ENCODE measurements around the gene STXBP4.
A peak's percentile ranks its signal among the peaks of the same experiment; 100 is the strongest.

The STXBP4 gene

DNA sequence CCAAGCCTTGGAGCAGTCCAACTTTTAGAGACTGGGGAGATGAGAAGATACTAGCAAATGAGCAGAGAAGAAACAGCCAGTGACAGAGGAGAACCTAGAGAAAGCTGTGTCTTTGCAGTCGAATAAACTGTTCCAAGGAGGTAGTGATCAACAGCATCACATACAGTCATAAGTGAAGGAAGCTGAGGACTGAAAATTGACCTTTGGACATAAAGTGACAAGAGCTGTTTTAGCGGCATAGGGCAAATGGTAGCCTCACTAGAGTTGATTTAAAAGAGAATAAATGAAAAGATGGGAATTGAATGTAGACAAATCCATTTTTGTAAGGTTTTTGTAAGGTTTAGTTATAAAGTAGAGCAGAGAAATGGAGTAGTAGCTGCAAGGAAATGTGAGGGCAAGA lies 165.0 kb downstream of the STXBP4 start:
- no peak for DNase-seq

DNA sequence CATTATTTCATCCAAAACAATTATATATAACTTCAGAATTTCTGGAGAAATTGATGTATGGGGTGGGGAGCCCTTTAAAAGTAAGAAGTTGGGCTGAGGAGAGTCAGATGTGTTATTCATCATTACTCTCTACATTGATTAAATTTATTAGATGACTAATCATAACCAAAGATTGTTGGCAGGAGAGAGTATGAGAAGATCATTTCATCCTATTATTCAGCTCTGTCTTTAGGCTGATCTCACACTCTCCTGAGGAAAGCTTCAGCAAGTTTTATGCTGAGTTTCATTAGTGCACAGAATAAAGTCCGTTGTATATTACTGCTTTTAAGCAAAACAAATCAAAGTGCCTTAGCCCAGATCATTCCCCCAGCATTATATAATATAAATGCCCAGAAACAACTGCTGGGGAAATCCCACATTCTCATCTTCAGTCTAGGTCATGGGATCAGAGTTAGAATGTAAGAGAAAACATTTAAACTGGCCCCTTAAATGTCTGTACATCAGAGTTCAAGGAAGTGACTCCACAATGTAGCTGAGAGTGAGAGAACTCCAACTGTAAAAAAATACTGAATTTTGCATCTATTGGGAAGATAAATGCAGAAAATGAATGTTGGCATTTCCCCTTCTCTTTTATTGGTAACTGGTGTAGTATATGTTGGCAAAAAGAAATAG lies 166.1 kb downstream of the STXBP4 start:
- DNase-seq, result no peak

DNA sequence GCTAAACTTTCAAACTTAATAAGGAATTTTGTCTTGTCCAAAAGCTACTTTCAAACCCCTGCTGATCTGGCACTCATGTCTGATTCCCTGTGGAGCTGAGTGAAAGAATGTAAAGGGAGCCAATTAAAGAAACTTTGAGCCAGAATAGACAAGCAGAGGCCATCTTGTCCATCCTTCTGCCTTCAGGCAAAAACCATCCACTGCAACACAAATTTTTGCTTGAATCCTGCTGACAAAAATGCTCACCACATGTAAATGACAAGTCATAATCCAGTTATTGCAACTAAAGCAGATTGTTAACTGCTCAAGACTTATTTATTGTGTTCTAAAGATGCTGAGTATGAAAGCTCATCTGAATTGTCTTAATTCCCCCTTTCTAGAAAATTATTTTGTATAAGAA lies 172.2 kb downstream of the STXBP4 start:
- no peak for DNase-seq

DNA sequence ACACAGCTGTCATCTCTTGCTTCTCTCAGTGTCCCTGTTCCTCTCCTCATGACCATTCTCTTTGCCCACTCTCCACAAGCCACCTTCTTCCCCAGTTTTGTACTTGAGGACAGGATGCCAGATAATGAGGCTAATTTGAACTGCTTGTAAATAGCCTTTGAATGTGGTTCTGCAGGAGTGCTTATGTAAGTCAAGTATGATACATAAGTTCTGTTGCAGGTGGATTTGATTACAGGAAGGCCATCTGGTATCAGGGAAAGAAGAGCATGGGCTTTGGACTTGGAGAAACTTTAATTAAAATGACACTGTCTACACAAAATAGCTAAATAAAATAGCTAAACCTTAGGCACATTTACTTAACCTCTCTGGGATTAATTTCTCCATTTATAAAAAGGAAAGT lies 176.0 kb downstream of the STXBP4 start:
- no peak for DNase-seq

DNA sequence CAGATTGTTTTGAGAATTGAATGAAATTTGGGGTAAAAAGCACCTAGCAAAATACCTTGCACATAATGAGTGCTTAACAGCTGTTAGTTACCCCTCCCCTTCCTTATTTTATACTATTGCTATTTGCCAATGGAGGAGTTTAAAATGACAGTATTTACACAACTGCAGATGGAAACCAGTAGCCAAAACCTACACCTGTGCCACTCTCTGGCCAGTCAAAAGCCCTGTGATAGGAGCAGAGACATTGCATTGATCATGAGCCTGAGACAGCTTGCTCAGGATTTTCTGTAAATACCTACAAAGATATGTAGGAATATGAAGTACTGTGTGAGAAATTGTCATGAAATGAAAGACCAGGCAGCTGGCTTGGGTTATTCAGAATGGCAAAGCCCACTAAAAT lies 180.9 kb downstream of the STXBP4 start:
- DNase-seq, result no peak

GRCh38 chr17:55152236-55152635 lies 183.7 kb downstream of the STXBP4 start:
- DNase-seq, result no peak

DNA sequence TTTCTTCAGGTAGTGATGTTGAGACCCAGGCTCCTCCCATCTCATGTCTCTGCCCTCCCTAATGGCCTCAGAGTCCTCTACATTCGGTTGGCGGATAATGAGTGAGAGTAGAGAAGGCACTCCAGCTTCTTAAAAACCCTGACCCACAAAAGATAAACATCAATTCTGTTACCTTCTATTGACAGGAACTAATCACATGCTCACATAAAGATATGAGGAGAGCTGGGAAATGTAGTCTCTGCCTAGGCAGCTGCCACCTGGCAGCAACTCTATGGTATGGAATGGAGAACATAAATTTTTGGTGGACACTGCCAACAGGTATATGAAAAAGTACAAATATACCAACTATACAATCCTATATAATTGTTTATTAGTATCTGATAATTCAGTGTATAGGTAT lies 185.5 kb downstream of the STXBP4 start:
- DNase-seq, result no peak

DNA sequence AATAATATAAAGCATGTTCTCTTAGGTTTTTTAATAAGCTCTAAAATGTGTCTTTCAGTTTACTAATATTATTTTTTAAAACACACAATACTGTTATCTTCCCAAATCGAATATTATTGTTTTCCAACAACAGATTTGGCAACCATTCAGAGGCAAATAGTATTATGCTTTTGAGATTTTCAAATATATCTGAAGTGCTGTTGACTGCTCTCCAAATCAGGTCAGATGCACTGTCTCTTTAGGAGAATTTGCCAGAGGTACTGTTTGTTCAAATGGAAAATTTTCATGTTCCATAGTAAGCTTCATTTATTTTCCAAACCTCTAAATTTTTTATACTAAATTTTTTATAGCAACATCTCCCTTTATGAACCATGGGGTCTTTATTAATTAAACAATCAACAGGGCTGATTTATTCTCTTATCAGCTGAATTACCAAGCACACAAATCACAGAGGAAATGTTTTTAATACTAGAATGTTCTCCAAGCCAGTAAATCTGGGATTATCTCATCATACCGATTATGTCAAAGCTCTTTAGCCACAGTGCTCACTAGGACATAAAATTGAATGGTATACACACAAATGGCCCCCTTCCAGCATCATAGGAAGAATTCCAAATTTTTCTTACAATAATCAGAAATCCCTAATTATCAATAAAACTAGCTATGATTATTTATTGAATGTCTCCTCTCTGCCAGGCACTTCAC lies 187.4 kb downstream of the STXBP4 start:
- DNase-seq, result peak in 1 of 2 experiments; percentile 16

GRCh38 chr17:55157165-55157564 lies 188.6 kb downstream of the STXBP4 start:
- peak in 1 of 2 experiments; percentile 9 for DNase-seq

DNA sequence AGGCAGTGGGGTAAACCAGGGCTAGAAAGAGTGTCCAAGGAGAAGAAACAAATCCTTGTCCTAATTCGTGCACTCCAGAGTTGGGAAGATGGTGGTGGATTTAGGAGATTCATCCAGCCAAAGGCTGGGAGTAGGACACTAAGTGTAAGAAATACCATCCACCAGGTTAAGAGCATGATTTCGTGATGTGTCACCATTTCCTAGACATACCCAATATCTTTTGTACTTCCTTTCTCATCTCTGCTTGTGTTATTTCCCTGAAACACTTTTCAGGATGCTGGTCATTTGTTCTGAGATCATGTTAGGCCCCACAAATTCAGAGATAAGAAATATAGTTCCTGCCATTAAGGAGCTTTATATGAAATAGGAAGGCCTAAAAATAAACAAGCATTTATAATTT lies 189.9 kb downstream of the STXBP4 start:
- no peak for DNase-seq

DNA sequence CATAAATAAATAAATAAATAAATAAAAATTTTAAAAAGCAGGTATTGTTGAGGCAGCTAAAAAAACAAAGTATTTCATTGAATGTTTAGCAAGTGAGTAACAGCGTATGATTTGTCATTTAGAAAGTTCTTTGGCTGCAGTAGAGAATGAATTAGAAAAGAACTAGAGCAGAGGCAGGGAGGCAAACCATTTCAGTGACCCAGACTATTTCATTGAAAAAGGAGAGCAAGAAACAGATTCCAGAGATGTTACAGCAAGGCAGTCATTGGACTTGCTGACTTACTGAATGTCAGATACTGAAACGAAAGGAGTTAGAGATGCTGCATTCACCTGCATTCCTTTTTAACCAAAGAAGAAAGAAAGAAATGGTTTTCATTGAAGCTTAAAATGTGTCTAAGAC lies 190.7 kb downstream of the STXBP4 start:
- DNase-seq, result no peak

- DNase-seq, result no peak
Measured at GRCh38 chr17:55160501-55160900, 191.9 kb downstream of the STXBP4 start.

- DNase-seq, result no peak
Measured at GRCh38 chr17:55161935-55162555, 193.5 kb downstream of the STXBP4 start.

DNA sequence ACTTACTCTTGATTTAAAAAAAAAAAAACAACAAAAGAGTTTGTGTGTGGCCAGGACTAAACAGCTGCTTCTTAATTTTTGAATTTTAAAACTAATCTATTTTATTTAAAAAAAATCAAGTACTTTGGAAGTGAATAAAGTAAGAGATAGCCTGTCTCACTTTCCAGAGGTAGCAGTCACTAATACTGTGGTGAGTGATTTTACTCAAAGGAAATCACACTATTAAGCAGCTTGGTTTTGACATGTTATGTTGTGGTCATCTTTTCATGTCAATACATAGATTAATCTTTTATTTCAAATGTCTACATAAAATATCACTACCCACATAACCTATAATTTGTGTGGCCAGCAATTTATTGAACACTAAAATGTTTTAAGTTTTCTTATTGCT lies 194.0 kb downstream of the STXBP4 start:
- DNase-seq, result no peak

- no peak for DNase-seq
Measured at GRCh38 chr17:55163408-55163807, 194.8 kb downstream of the STXBP4 start.

- no peak for DNase-seq
Measured at GRCh38 chr17:55166506-55166905, 197.9 kb downstream of the STXBP4 start.

- DNase-seq, result no peak
Measured at GRCh38 chr17:55167024-55167725, 198.6 kb downstream of the STXBP4 start.

DNA sequence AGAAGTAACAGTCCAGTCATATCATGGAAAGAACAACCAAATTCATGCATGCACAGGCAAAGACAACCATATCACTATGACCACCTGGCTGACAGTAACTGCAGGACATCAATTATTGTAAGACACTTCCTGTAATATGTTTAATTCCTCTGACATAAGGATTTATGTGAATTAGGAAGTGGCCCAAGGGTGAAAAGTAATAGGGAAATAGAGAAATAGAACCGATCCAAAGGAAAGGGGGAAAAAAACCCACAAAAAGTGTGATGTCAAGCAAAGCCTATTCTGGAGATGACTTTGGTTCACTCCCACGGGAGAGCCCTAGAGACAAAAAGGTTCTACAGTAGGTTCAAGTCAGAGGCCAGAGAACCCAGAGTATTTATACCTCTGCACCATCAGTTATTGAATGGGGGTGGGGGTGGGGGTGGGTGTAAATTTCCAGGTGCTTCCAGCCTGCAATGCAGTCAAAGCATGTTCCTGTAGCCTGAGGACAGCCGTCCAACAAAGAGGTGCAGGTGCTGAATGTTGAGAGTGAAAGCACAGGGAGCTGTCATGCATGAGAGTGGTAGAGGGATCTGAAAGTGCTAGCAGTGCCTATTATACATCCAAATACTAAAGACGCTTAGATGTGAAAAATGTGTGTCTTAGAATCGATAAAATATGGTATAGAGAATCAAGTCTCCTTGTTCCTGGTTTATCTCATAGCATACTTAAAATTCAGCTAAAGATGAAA lies 200.6 kb downstream of the STXBP4 start:
- no peak for DNase-seq

GRCh38 chr17:55171634-55172328 lies 203.2 kb downstream of the STXBP4 start:
- DNase-seq, result no peak

- DNase-seq, result no peak
Measured at GRCh38 chr17:55172612-55173011, 204.0 kb downstream of the STXBP4 start.

DNA sequence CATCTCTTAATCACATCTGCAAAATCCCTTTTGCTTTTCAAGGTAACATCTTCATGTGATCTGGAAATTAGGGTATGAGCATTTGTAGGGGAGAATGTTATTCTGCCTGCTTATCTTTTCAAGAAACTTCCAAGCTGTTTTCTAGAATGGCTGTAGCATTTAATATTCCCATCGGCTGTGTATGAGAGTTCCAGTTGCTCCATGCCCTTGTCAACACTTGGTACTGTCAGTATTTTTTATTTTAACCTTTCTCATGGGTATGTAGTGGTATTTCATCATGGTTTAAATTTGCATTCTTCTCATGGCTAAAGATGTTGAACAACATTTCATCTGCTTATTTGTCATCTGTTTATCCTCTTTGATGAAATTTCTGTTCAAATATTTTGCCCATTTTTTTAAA lies 205.6 kb downstream of the STXBP4 start:
- no peak for DNase-seq

- DNase-seq, result no peak
Measured at GRCh38 chr17:55175788-55176427, 207.3 kb downstream of the STXBP4 start.

All from NCI-H446 (cell line).